ENCODE results near the gene PLA2R1.

GRCh38 chr2:160036736-160037135, 25.7 kb downstream of the PLA2R1 start:
- TF ChIP-seq POLR2A (IDR thresholded peaks at IDR 0.05) = no peak
- no peak for TF ChIP-seq CTCF (IDR thresholded peaks at IDR 0.05)

Measured in lower leg skin (tissue), 3 donors.